ENCODE results near the gene FLRT2. TPM values are rescaled to one million over a fixed set of nuclear protein-coding genes. Genes with fewer than 3 reads are reported as not detected.

The FLRT2 gene
- total RNA-seq, 4 donors from 2014 or later: 3.4 to 7.0 (median 4.0) TPM

GRCh38 chr14:85660243-85660922, 130.4 kb downstream of the FLRT2 start:
- no peak overlapping the region for H3K27ac ChIP-seq
- no peak overlapping the region for H3K4me3 ChIP-seq
- TF ChIP-seq CTCF (IDR thresholded peaks at IDR 0.05): no peak
- TF ChIP-seq POLR2AphosphoS5 (IDR thresholded peaks at IDR 0.05): no peak
- no peak for TF ChIP-seq EP300 (IDR thresholded peaks at IDR 0.05; ENCODE audit: low read depth)
- no peak for TF ChIP-seq POLR2A (IDR thresholded peaks at IDR 0.05)
- in situ Hi-C loops (cut with MboI; ENCODE audit: low pct_ligation_motif_present in 1 of 4, low pct_unique_long_range_greater_than_20kb in 1 of 4, low sequenced_read_pairs in 3 of 4) (no loop called here), intact Hi-C loops (cut with DNase I; ENCODE audit: low total_unique reads) (no loop called here)
- no peaks in the 10 kb centered on the region for H3K36me3 ChIP-seq
- DNase-seq: no peak
- no peaks in the 10 kb centered on the region for H3K9me3 ChIP-seq
- WGBS, 2 donors (ENCODE audit: low coverage in 1 of 2): 22 to 51% methylated on average over 1 to 2 of the region's 2 CpGs
- H3K27me3 ChIP-seq: no peaks in the 10 kb centered on the region
- H3K4me1 ChIP-seq: no peaks in the 10 kb centered on the region

GRCh38 chr14:85662096-85662495, 132.2 kb downstream of the FLRT2 start:
- Histone ChIP-seq H3K9me3 (no peaks in the 10 kb centered on the region), H3K27me3 (no peaks in the 10 kb centered on the region), H3K27ac (no peak overlapping the region), H3K36me3 (no peaks in the 10 kb centered on the region), H3K4me1 (no peaks in the 10 kb centered on the region), H3K4me3 (no peak overlapping the region)
- 61 to 68% methylated on average over 9 of the region's 9 CpGs for WGBS, 2 donors (ENCODE audit: low coverage in 1 of 2)
- DNase-seq: no peak
- intact Hi-C loops (cut with DNase I; ENCODE audit: low total_unique reads) (no loop called here), in situ Hi-C loops (cut with MboI; ENCODE audit: low pct_ligation_motif_present in 1 of 4, low pct_unique_long_range_greater_than_20kb in 1 of 4, low sequenced_read_pairs in 3 of 4) (no loop called here)
- TF ChIP-seq POLR2AphosphoS5 (IDR thresholded peaks at IDR 0.05) (no peak), POLR2A (IDR thresholded peaks at IDR 0.05) (no peak), CTCF (IDR thresholded peaks at IDR 0.05) (no peak), EP300 (IDR thresholded peaks at IDR 0.05; ENCODE audit: low read depth) (no peak)

- H3K4me3 ChIP-seq: no peak overlapping the region
- H3K27me3 ChIP-seq: no peaks in the 10 kb centered on the region
- H3K27ac ChIP-seq: no peak overlapping the region
- 40 to 52% methylated on average over 2 of the region's 2 CpGs for WGBS, 2 donors (ENCODE audit: low coverage in 1 of 2)
- in situ Hi-C loops (cut with MboI; ENCODE audit: low pct_ligation_motif_present in 1 of 4, low pct_unique_long_range_greater_than_20kb in 1 of 4, low sequenced_read_pairs in 3 of 4) (no loop called here), intact Hi-C loops (cut with DNase I; ENCODE audit: low total_unique reads) (no loop called here)
- no peak for TF ChIP-seq CTCF (IDR thresholded peaks at IDR 0.05)
- no peak for TF ChIP-seq EP300 (IDR thresholded peaks at IDR 0.05; ENCODE audit: low read depth)
- TF ChIP-seq POLR2AphosphoS5 (IDR thresholded peaks at IDR 0.05): no peak
- no peak for TF ChIP-seq POLR2A (IDR thresholded peaks at IDR 0.05)
- H3K4me1 ChIP-seq: no peaks in the 10 kb centered on the region
- no peak for DNase-seq
- no peaks in the 10 kb centered on the region for H3K36me3 ChIP-seq
- H3K9me3 ChIP-seq: no peaks in the 10 kb centered on the region
Observed at GRCh38 chr14:85663256-85663655, 133.3 kb downstream of the FLRT2 start.

- intact Hi-C loops (cut with DNase I; ENCODE audit: low total_unique reads): no loop called here
- TF ChIP-seq CTCF (IDR thresholded peaks at IDR 0.05) (no peak), POLR2A (IDR thresholded peaks at IDR 0.05) (no peak), EP300 (IDR thresholded peaks at IDR 0.05; ENCODE audit: low read depth) (no peak), POLR2AphosphoS5 (IDR thresholded peaks at IDR 0.05) (no peak)
- Histone ChIP-seq H3K27me3 (no peaks in the 10 kb centered on the region), H3K4me3 (no peak overlapping the region), H3K36me3 (no peaks in the 10 kb centered on the region), H3K27ac (no peak overlapping the region), H3K4me1 (no peaks in the 10 kb centered on the region), H3K9me3 (no peaks in the 10 kb centered on the region)
- no peak for DNase-seq
- in situ Hi-C loops (cut with MboI; ENCODE audit: low pct_ligation_motif_present in 1 of 4, low pct_unique_long_range_greater_than_20kb in 1 of 4, low sequenced_read_pairs in 3 of 4): no loop called here
Observed at GRCh38 chr14:85663667-85664066, 133.7 kb downstream of the FLRT2 start.
